Measurements from ENCODE around the gene RPS5.
"Not testable (repeated sequence)": the region's sequence is repeated elsewhere in the genome, so short reads cannot be mapped to it uniquely, and the experiment has no call there.

RPS5 gene

GRCh38 chr19:58386576-58387337 is at the start of gene RPS5:
Gene RPS5 (plus strand): TSS chr19:58387269. CDS start chr19:58388138, 869 bp downstream.
- peak; percentile 92 for DNase-seq (ENCODE audit: low read depth)

DNA sequence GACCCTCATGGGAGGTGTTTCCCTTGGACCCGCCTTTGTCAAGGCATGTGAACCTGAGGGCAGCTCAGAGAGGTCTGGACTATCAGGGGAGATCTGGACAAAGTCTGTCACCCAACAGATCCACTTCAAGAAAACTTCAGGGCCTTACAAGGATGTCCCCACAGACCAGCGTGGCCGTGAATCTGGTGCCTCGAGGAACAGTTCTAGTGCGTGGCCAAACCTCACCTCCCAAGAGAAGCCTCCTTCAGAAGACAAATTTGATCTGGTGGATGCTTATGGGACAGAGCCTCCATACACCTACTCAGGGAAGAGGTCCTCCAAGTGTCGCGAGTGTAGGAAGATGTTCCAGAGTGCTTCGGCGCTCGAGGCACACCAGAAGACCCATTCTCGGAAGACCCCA is 48.7 kb upstream of the RPS5 start:
- no peak for DNase-seq (ENCODE audit: low read depth)

DNA sequence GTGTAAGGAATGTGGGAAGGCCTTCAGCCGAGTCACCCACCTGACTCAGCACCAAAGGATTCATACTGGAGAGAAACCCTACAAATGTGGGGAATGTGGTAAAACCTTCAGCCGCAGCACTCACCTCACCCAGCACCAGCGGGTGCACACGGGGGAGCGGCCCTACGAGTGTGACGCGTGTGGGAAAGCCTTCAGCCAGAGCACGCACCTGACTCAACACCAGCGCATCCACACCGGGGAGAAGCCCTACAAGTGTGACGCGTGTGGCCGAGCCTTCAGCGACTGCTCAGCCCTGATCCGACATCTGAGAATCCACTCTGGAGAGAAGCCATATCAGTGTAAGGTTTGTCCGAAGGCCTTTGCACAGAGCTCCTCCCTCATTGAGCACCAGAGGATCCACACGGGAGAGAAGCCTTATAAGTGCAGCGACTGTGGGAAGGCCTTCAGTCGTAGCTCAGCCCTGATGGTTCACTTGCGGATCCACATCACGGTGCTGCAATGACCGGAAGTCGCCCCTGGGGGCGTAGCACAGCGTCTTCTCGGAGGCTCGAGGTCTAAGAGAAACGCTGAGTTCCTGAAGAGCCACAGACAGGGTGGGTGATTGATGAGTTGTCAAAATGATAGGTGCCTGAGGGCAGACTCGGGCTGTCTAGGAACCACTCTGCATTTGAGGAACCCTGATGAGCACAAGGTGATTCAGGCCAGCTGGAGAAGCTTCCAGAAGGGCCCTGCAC is 48.1 kb upstream of the RPS5 start:
- DNase-seq (ENCODE audit: low read depth), result no peak

GRCh38 chr19:58345558-58345957 is 41.5 kb upstream of the RPS5 start:
- no peak for DNase-seq (ENCODE audit: low read depth)

- DNase-seq (ENCODE audit: low read depth), result peak; percentile 49
Observed at GRCh38 chr19:58346961-58347929, 39.8 kb upstream of the RPS5 start.

GRCh38 chr19:58348080-58348479 is 39.0 kb upstream of the RPS5 start:
- DNase-seq (ENCODE audit: low read depth), result not testable (repeated sequence)

- DNase-seq (ENCODE audit: low read depth), result no peak
Observed at GRCh38 chr19:58349590-58349989, 37.5 kb upstream of the RPS5 start.

DNA sequence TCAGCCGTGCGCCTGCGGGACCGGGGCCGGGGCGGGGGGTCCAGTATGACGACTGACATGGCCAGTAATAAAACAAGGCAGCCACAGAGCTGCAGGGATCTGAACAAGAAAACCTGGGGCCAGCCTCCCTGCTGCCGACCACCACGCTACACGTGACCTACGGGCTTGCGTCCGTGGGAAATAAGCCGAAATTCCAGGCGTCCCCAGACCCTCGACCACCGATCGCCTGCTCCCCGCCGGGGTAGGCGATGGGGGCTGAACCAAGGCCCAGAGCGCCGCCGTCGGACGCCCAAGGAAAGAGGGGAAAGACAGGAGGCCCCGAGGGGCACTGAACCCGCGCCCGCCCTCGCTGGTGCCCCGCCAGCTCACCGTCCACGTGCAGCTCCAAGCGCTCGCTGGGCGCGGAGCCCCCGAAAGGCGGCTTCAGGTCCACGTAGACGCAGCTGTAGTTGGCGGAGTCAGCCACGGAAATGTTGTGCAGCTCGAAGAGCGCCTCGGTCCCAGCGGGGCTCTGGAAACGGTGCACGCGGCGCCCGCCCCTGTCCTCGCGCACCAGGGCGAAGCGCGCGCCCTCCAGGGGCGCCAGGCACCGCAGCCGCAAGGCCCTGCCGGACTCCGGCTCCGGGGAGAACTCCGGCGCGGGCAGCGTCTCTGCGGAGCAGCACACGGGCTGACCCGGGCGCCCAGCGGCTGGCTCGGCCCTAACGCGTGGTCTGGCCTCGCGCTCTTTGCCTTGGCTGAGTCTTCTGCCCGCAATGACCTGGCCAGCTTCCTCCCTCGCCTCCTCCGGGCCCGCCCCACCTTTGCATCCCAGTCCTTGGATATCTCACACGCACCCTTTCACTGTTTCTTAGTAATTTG is 36.8 kb upstream of the RPS5 start:
- no peak for DNase-seq (ENCODE audit: low read depth)

GRCh38 chr19:58350871-58351557 is 36.1 kb upstream of the RPS5 start:
- no peak for DNase-seq (ENCODE audit: low read depth)

GRCh38 chr19:58351558-58351878 is 35.6 kb upstream of the RPS5 start:
- no peak for DNase-seq (ENCODE audit: low read depth)

DNA sequence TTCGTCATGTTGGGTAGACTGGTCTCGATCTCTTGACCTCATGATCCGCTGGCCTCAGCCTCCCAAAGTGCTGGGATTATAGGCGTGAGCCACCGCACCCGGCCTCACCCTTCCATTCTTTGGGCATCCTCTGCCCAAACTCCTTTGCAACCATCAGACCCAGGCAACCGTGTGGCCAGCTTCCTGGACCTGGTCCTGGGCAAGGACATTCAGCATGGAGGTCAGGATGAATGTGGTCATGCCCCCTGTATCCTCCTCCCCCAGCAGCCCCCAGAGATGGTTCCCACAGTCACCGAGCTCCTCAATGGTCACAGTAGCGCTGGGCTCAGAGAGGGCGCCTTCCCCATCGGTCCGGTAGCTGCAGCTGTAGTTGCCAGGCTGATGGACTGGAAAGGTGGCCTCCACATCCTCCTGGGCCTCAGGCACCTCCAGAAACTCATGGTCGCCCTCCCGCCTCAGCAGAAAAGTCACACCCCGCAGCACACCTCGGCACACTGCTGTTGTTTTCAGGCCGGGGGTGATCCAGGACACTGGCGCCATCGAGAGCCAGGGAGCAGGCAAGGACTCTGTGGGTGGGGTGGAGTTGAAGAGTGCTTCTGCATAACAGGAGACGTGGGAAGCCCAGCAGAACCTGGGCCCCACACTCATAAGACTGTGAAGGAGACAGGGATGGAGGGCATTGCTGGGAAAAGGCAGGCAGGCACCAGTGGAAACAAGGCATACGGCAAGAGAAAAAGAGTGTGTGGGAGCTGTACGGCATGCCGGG is 34.9 kb upstream of the RPS5 start:
- no peak for DNase-seq (ENCODE audit: low read depth)

DNA sequence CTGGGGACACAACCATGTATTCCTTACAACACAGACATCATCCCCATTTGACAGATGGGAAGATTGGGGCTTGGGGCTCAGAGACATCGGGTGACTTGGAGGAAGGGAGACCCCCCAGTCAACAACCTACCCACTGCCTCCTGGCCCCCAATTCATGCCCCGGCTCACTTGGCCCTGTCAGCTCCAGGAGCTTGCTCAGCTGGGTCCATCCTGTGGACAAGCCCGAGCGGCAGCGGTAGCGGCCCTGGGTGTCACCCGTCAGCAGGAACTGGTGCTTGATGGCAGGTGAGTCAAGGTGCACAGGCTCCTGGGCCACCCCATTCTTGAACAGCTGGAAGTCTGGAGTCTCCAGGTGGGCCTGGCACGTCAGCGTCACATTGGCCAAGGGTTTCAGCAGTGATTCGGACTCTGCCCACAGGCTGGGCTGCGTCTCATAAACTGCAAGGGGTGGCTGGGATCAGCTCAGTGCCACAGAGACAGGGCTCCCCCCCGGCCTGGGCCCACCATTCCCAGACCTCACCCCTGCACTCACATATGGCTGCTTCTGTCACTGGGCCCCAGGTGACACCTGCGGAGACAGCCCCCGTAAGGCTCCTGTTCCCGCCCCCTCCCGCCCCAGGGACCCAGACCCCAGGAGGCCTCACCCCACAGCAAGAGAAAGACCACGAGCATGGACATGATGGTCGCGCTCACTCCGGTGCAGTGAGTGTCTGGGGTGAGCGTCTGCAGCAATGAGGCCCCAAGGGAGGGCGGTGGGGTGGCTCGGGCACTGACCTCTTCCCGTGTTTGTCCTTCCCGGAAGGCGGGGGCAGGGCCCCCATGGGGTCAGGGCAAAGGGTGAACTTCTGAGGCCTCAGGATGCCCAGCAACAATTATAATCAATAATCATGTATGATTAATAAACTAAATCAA is 34.1 kb upstream of the RPS5 start, which contains the start of gene A1BG:
Gene A1BG (minus strand): TSS at position 733 of the 912 bp plus-strand sequence. CDS start 55 bp downstream, at position 678.
- no peak for DNase-seq (ENCODE audit: low read depth)

DNA sequence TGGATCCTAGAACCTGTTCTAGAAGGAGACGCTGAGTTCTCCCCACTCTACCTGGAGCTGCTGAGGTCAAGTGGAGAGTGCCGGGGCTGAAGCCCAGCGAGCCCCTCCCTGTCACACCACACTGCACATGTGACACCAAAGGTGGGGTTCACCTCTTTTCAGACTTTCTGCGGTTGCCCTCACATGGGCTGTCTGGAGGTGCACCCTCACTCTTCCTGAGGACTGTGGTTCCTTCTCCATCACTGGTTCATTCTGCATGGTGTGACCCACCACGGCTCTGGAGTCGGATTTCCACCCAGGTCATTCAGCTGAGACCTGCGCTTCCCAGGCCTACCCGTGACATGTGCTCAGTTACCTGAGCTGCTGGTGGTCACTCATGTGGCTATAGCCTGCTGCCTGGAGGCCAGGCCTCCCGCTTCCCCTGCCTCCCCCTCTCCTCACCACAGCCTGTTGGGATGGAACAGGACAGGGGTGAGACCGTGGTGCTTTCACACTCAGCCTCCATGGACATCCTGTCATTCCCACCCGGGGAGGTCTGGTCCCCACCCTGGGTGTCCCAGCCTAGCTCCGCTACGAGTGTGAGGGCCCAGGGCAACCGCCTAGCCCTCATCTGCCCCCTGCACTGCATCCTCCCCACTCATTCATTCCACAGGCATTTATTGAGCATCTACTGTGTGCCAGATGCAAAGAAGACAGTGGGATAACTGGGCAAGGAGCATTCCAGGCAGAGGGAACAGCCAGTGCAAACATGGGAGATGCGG is 33.2 kb upstream of the RPS5 start:
- no peak for DNase-seq (ENCODE audit: low read depth)

DNA sequence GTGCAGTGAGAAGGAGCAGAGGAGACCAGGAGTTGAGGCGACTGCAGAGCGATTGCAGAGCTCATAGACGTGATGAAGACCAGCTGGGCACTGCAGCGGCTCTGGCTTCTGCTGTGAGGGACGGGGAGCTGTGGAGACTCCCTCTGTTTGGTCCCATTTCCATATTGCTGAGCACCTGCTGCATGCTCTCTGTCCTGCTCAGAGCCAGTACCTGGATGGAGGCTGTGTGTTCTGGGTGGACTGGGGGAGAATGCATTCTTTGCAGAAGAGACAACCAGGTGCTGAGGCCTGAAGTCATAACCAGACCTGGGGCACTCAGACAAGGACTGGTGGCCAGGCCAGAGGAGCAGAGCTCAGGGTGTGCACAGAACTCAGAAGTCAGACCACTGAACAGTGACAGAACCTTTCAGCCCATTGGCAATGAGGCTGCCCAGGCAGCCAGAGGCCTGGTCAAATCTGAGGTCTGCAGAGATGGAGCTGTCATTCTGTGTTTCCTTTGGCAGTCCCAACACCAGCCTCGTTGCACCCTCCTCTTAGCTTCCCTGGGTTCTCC is 32.5 kb upstream of the RPS5 start:
- DNase-seq (ENCODE audit: low read depth), result no peak

DNA sequence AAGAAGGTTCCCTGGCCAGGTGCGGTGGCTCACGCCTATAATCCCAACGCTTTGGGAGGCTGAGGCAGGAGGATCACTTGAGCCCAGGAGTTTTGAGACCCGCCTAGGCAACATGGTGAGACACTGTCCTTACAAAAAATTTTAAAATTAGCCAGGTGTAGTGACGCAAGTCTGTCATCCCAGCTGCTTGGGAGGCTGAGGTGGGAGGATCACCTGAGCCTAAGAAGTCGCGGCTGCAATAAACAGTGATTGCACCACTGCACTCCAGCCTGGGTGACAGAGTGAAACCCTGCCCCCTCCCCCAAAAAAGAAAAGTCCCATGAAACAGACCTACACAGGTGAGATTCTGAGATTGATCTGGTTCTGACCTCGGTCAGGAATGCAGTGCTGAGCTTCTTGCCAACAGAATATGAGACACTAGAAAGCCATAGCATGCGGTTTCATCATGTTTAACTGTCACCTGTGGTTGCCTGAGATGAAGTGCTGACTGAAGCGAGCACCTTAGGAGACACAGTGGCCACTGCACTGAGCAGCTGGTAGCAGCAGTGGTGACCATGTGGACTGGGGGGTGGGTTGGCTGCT is 31.8 kb upstream of the RPS5 start:
- DNase-seq (ENCODE audit: low read depth), result no peak

DNA sequence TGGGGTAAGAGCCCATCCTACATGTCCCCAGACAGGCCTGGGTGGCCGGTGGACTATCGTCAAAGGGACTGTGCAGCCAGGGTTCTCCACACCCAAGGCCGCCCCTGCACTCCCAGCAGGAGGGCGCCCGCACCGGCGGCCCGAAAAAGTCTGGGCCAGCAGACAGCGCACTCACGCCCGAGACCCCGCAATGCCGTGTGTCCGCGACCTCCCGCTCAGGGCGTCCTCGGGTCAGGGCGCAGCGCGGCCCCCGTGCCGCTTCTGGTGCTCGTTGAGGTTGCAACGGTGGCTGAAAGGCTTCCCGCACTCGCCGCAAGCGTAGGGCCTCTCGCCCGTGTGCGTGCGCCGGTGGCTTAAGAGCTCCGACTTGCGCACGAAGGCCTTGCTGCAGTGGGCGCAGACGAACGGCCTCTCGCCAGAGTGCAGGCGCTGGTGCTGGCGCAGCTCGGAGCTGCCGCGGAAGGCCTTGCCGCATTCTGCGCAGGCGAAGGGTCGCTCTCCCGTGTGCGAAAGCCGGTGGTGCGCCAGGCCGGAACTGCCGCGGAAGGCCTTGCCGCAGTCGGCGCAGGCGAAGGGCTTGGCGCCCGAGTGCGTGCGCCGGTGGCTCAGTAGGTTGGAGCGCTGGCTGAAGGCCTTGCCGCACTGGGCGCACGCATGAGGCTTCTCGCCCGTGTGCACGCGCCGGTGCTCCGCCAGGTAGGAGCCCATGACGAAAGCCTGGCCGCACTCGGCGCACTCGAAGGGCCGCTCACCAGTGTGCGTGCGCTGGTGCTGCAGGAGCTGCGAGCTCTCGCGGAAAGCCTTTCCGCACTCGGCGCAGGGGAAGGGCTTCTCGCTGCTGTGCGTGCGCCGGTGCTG is 30.9 kb upstream of the RPS5 start:
- no peak for DNase-seq (ENCODE audit: low read depth)

Measured in activated T-helper 1 cell treated with Interleukin-2 at 50 U/mL for 16 hours (primary cell).